SK-N-SH (cell line): ENCODE results near the gene STKLD1. TPM values are rescaled to one million over a fixed set of nuclear protein-coding genes. Genes with fewer than 3 reads are reported as not detected.
A peak's percentile ranks its signal among the peaks of the same experiment; 100 is the strongest.

ENCODE experiments used
- CTCF ChIA-PET: fragments of 300-600, 350-600 bp; formaldehyde crosslinking; extraction: SDS; loops from one replicate; lab custom pipeline; 2021; lab: Yijun Ruan, JAX
- POLR2A ChIA-PET: fragments of 350-600 bp; sonication (Branson Sonifier 250); formaldehyde crosslinking; extraction: SDS; loops from one replicate; lab custom pipeline; 2020; ENCODE audit warnings: antibody characterized with exemption, inconsistent platforms; lab: Yijun Ruan, JAX
- DNase-seq: peaks from one replicate; pipeline ENCODE4 v3.0.0; 2012
- H2AFZ ChIP-seq: fragments of 200-600 bp; sonication (generic); 2 replicates; pipeline ENCODE4 v1.8.1; 2016; ENCODE audit warnings: antibody characterized with exemption, mild to moderate bottlenecking, low read depth
- H3F3A ChIP-seq: fragments of 200-600 bp; sonication (generic); replicated peaks from 2 replicates; pipeline ENCODE3; 2016; ENCODE audit warnings: antibody characterized with exemption, mild to moderate bottlenecking; ENCODE audit not compliant: insufficient read depth
- H3K27ac ChIP-seq, 2 experiments: fragments of 200-500 bp in 1 of 2; fragments of 200-600 bp in 1 of 2; sonication (Bioruptor generic) in 1 of 2; sonication (generic), shearing (Covaris generic) in 1 of 2; 2 replicates each; pipeline versions ENCODE4 v1.5.1 to v1.6.1; 2014 to 2016; ENCODE audit warnings: low read depth in 2 of 2, inconsistent platforms in 1 of 2, low read length in 1 of 2, mild to moderate bottlenecking in 1 of 2, mixed read lengths in 1 of 2
- H3K27me3 ChIP-seq: fragments of 200-600 bp; sonication (generic), shearing (Covaris generic); 2 replicates; pipeline ENCODE4 v1.6.1; 2016; ENCODE audit warnings: mixed run types; ENCODE audit not compliant: insufficient read depth
- H3K36me3 ChIP-seq, 2 experiments: fragments of 200-500 bp in 1 of 2; fragments of 200-600 bp in 1 of 2; sonication (Bioruptor generic) in 1 of 2; sonication (generic) in 1 of 2; replicated peaks in 1 of 2; 2 replicates each; pipeline versions ENCODE3 to v1.5.1; 2014 to 2016; ENCODE audit warnings: low read length in 1 of 2, mild to moderate bottlenecking in 1 of 2; ENCODE audit not compliant: insufficient read depth in 2 of 2, control insufficient read depth in 1 of 2
- H3K4me1 ChIP-seq, 2 experiments: fragments of 200-500 bp in 1 of 2; fragments of 200-600 bp in 1 of 2; sonication (Bioruptor generic) in 1 of 2; sonication (generic), shearing (Covaris generic) in 1 of 2; 2 replicates each; pipeline versions ENCODE4 v1.5.1 to v1.6.1; 2014 to 2016; ENCODE audit warnings: low read depth in 1 of 2, low read length in 1 of 2, mixed run types in 1 of 2; ENCODE audit not compliant: insufficient read depth in 2 of 2, control insufficient read depth in 1 of 2
- H3K4me2 ChIP-seq: fragments of 200-600 bp; sonication (generic), shearing (Covaris generic); 2 replicates; pipeline ENCODE4 v1.6.1; 2017; ENCODE audit warnings: mixed run types
- H3K4me3 ChIP-seq, 2 experiments: fragments of 200-500 bp in 1 of 2; fragments of 200-600 bp in 1 of 2; sonication (Bioruptor generic) in 1 of 2; sonication (generic), shearing (Covaris generic) in 1 of 2; 2 replicates each; pipeline versions ENCODE4 v1.5.1 to v1.8.1; 2014 to 2016; ENCODE audit warnings: low read depth in 2 of 2, inconsistent platforms in 1 of 2, low read length in 1 of 2, mild to moderate bottlenecking in 1 of 2, mixed read lengths in 1 of 2, moderate library complexity in 1 of 2
- H3K79me2 ChIP-seq: fragments of 200-600 bp; sonication (generic); 2 replicates; pipeline ENCODE4 v1.8.1; 2017; ENCODE audit warnings: mild to moderate bottlenecking; ENCODE audit not compliant: insufficient read depth
- H3K9ac ChIP-seq: fragments of 200-600 bp; sonication (generic); 2 replicates; pipeline ENCODE4 v1.6.1; 2017; ENCODE audit warnings: mixed run types
- H3K9me2 ChIP-seq: fragments of 200-600 bp; sonication (generic); 2 replicates; pipeline ENCODE4 v1.6.1; 2017; ENCODE audit warnings: mixed run types
- H3K9me3 ChIP-seq: fragments of 200-600 bp; sonication (generic); 2 replicates; pipeline ENCODE4 v1.6.1; 2017; ENCODE audit warnings: mixed run types, mild to moderate bottlenecking, moderate library complexity
- H4K20me1 ChIP-seq: fragments of 200-600 bp; sonication (generic); 2 replicates; pipeline ENCODE4 v1.6.1; 2017; ENCODE audit warnings: mild to moderate bottlenecking, mixed run types; ENCODE audit not compliant: insufficient read depth
- ELF1 ChIP-seq: IDR thresholded peaks from 2 replicates; pipeline ENCODE4 v1.4.0; 2012
- FOSL2 ChIP-seq: IDR thresholded peaks from 2 replicates; pipeline ENCODE4 v1.4.0; 2012; ENCODE audit warnings: low read depth, mild to moderate bottlenecking, moderate library complexity, borderline replicate concordance
- FOXJ3 ChIP-seq: sonication (generic); formaldehyde crosslinking; IDR thresholded peaks from 2 replicates; pipeline ENCODE4 v1.5.1; 2020; ENCODE audit warnings: mild to moderate bottlenecking, missing genetic modification reagents
- JUND ChIP-seq: IDR thresholded peaks from 2 replicates; pipeline ENCODE4 v1.4.0; 2012
- NRF1 ChIP-seq: IDR thresholded peaks from 2 replicates; pipeline ENCODE4 v1.6.1; 2012; ENCODE audit warnings: low read depth, mild to moderate bottlenecking, low read length
- PBX3 ChIP-seq: IDR thresholded peaks from 2 replicates; pipeline ENCODE4; 2012
- POLR2AphosphoS5 ChIP-seq: IDR thresholded peaks from 2 replicates; pipeline ENCODE4 v1.6.1; 2012; ENCODE audit warnings: low read depth, low read length
- RAD21 ChIP-seq: IDR thresholded peaks from 2 replicates; pipeline ENCODE4 v1.6.1; 2012; ENCODE audit warnings: mild to moderate bottlenecking, low read length
- RCOR1 ChIP-seq: fragments of 150-350 bp; IDR thresholded peaks from 2 replicates; pipeline ENCODE4 v1.6.1; 2017; ENCODE audit warnings: antibody characterized with exemption, low read length
- RFX5 ChIP-seq: IDR thresholded peaks from 2 replicates; pipeline ENCODE4 v1.6.1; 2012; ENCODE audit warnings: mild to moderate bottlenecking, improper control_type of control experiment, low read length
- RXRA ChIP-seq: IDR thresholded peaks from 2 replicates; pipeline ENCODE4 v1.4.0; 2012; ENCODE audit warnings: low read depth, mild to moderate bottlenecking, borderline replicate concordance
- SIN3A ChIP-seq: IDR thresholded peaks from 2 replicates; pipeline ENCODE4 v1.6.1; 2012; ENCODE audit warnings: low read depth, mild to moderate bottlenecking, low read length, moderate library complexity, borderline replicate concordance
- SMC3 ChIP-seq: IDR thresholded peaks from 2 replicates; pipeline ENCODE4 v1.6.1; 2012; ENCODE audit warnings: low read depth, low read length, improper control_type of control experiment
- WGBS: methylation state at CpG from one replicate; pipeline ENCODE4 v1.1.6; 2017; ENCODE audit warnings: low lambda C conversion rate; 5-methylcytosine and 5-hydroxymethylcytosine counted together
- polyA plus RNA-seq, 3 experiments: library from polyadenylated mRNA; depleted of rRNA; stranded (reverse); fragments of >200 nt; gene quantifications; 2 replicates each; pipeline ENCODE4 v1.2.3, GENCODE V29; 2012
- TF ChIP-seq, protein P1 (sequence below): fragments of 200-600 bp; sonication (generic); IDR thresholded peaks from 2 replicates; pipeline ENCODE4 v1.6.1; 2017; ENCODE audit warnings: antibody characterized with exemption, mild to moderate bottlenecking, moderate library complexity
- TF ChIP-seq, protein P2 (sequence below): IDR thresholded peaks from 2 replicates; pipeline ENCODE4 v1.4.0; 2012; ENCODE audit warnings: low read depth, borderline replicate concordance
- TF ChIP-seq, protein P3 (sequence below): IDR thresholded peaks from 2 replicates; pipeline ENCODE4 v1.4.0; 2012; ENCODE audit warnings: low read depth, borderline replicate concordance

STKLD1 gene
- polyA plus RNA-seq, 1 of the 3 experiments (the other 2 are of a cell fraction) = 2.3 TPM

- 62% methylated on average over 7 of the region's 14 CpGs for WGBS
- Histone ChIP-seq H3K4me3 (no peak overlapping the region), H2AFZ (no peak overlapping the region), H3K4me1 (no peaks in the 10 kb centered on the region), H3K9me3 (no peaks in the 10 kb centered on the region), H3K27ac (no peak overlapping the region), H3K36me3 (no peaks in the 10 kb centered on the region), H3F3A (no peaks in the 10 kb centered on the region), H3K4me2 (no peak overlapping the region), H3K27me3 (no peaks in the 10 kb centered on the region), H3K9ac (no peak overlapping the region), H3K9me2 (no peaks in the 10 kb centered on the region), H3K79me2 (no peaks in the 10 kb centered on the region), H4K20me1 (no peaks in the 10 kb centered on the region)
- CTCF ChIA-PET = interaction anchor here (1.4 to 1.6 kb wide), 3 partner anchors 20 to 91 kb away, joined by 3 to 5 read pairs (median 4); no protein-coding TSS in a partner anchor
- peak; percentile 69 for DNase-seq
- POLR2A ChIA-PET = no interaction called here
- no peak for TF ChIP-seq SIN3A
- TF ChIP-seq, protein P1, sequence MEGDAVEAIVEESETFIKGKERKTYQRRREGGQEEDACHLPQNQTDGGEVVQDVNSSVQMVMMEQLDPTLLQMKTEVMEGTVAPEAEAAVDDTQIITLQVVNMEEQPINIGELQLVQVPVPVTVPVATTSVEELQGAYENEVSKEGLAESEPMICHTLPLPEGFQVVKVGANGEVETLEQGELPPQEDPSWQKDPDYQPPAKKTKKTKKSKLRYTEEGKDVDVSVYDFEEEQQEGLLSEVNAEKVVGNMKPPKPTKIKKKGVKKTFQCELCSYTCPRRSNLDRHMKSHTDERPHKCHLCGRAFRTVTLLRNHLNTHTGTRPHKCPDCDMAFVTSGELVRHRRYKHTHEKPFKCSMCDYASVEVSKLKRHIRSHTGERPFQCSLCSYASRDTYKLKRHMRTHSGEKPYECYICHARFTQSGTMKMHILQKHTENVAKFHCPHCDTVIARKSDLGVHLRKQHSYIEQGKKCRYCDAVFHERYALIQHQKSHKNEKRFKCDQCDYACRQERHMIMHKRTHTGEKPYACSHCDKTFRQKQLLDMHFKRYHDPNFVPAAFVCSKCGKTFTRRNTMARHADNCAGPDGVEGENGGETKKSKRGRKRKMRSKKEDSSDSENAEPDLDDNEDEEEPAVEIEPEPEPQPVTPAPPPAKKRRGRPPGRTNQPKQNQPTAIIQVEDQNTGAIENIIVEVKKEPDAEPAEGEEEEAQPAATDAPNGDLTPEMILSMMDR = peak; percentile 40
- no peak for TF ChIP-seq SMC3
- no peak for TF ChIP-seq NRF1
- TF ChIP-seq RCOR1 = no peak
- no peak for TF ChIP-seq RXRA
- TF ChIP-seq POLR2AphosphoS5 = no peak
- TF ChIP-seq, protein P2, sequence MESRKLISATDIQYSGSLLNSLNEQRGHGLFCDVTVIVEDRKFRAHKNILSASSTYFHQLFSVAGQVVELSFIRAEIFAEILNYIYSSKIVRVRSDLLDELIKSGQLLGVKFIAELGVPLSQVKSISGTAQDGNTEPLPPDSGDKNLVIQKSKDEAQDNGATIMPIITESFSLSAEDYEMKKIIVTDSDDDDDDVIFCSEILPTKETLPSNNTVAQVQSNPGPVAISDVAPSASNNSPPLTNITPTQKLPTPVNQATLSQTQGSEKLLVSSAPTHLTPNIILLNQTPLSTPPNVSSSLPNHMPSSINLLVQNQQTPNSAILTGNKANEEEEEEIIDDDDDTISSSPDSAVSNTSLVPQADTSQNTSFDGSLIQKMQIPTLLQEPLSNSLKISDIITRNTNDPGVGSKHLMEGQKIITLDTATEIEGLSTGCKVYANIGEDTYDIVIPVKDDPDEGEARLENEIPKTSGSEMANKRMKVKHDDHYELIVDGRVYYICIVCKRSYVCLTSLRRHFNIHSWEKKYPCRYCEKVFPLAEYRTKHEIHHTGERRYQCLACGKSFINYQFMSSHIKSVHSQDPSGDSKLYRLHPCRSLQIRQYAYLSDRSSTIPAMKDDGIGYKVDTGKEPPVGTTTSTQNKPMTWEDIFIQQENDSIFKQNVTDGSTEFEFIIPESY = no peak
- TF ChIP-seq RAD21 = peak; percentile 39
- TF ChIP-seq FOXJ3 (CRISPR knock-in tag) = no peak
Measured at GRCh38 chr9:133396952-133397351, 20.8 kb downstream of the STKLD1 start.

- H3K4me1 ChIP-seq = no peaks in the 10 kb centered on the region
- DNase-seq = no peak
- H3K79me2 ChIP-seq = no peaks in the 10 kb centered on the region
- TF ChIP-seq PBX3 (no peak), FOSL2 (no peak), RFX5 (no peak), ELF1 (no peak), JUND (no peak)
- TF ChIP-seq, protein P3, sequence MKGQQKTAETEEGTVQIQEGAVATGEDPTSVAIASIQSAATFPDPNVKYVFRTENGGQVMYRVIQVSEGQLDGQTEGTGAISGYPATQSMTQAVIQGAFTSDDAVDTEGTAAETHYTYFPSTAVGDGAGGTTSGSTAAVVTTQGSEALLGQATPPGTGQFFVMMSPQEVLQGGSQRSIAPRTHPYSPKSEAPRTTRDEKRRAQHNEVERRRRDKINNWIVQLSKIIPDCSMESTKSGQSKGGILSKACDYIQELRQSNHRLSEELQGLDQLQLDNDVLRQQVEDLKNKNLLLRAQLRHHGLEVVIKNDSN = no peak
- ChIA-PET POLR2A (no interaction called here), CTCF (interaction anchor here (1.4 to 1.6 kb wide), 3 partner anchors 20 to 91 kb away, joined by 3 to 5 read pairs (median 4); no protein-coding TSS in a partner anchor)
- H3K4me3 ChIP-seq = no peak overlapping the region
- H3K9ac ChIP-seq = no peak overlapping the region
- H3K9me2 ChIP-seq = no peaks in the 10 kb centered on the region
- H3K4me2 ChIP-seq = no peak overlapping the region
- WGBS = 68% methylated on average over 6 of the region's 6 CpGs
- no peaks in the 10 kb centered on the region for H3K9me3 ChIP-seq
- no peaks in the 10 kb centered on the region for H3F3A ChIP-seq
- H3K36me3 ChIP-seq = peaks cover 0 to under 1% of the 10 kb centered on the region in 2 experiments
- no peaks in the 10 kb centered on the region for H3K27me3 ChIP-seq
- no peaks in the 10 kb centered on the region for H4K20me1 ChIP-seq
- no peak overlapping the region for H3K27ac ChIP-seq
- no peak overlapping the region for H2AFZ ChIP-seq
Measured at GRCh38 chr9:133397370-133397769, 21.2 kb downstream of the STKLD1 start.
